ENCODE measurements around the gene PNKP.

PNKP gene

GRCh38 chr19:49876422-49877019 lies 9.1 kb upstream of the PNKP start:
- peak; percentile 98 for DNase-seq (ENCODE audit: low read depth)

GRCh38 chr19:49875857-49876421 lies 8.6 kb upstream of the PNKP start:
- peak; percentile 71 for DNase-seq (ENCODE audit: low read depth)

GRCh38 chr19:49875177-49875576 lies 7.8 kb upstream of the PNKP start:
- DNase-seq (ENCODE audit: low read depth): no peak

- no peak for DNase-seq (ENCODE audit: low read depth)
Measured at GRCh38 chr19:49874503-49875157, 7.3 kb upstream of the PNKP start.

GRCh38 chr19:49873834-49874233 lies 6.5 kb upstream of the PNKP start:
- no peak for DNase-seq (ENCODE audit: low read depth)

- DNase-seq (ENCODE audit: low read depth): no peak
Measured at GRCh38 chr19:49873129-49873521, 5.7 kb upstream of the PNKP start.

GRCh38 chr19:49872245-49873128 lies 5.1 kb upstream of the PNKP start:
- DNase-seq (ENCODE audit: low read depth): no peak

- DNase-seq (ENCODE audit: low read depth): peak; percentile 64
Measured at GRCh38 chr19:49871349-49871985, 4.1 kb upstream of the PNKP start.

GRCh38 chr19:49870309-49870901 lies 3.0 kb upstream of the PNKP start:
- no peak for DNase-seq (ENCODE audit: low read depth)

- DNase-seq (ENCODE audit: low read depth): peak; percentile 100
Measured at GRCh38 chr19:49869484-49870308, 2.3 kb upstream of the PNKP start.

GRCh38 chr19:49869009-49869483 lies 1.7 kb upstream of the PNKP start:
- no peak for DNase-seq (ENCODE audit: low read depth)

- DNase-seq (ENCODE audit: low read depth): no peak
Measured at GRCh38 chr19:49864890-49865289, 2.5 kb downstream of the PNKP start.

- no peak for DNase-seq (ENCODE audit: low read depth)
Measured at GRCh38 chr19:49863935-49864320, 3.4 kb downstream of the PNKP start.

GRCh38 chr19:49863254-49863934 lies 4.0 kb downstream of the PNKP start:
- DNase-seq (ENCODE audit: low read depth): no peak

- no peak for DNase-seq (ENCODE audit: low read depth)
Measured at GRCh38 chr19:49862391-49863253, 4.8 kb downstream of the PNKP start.

- DNase-seq (ENCODE audit: low read depth): no peak
Measured at GRCh38 chr19:49861541-49862378, 5.6 kb downstream of the PNKP start.

GRCh38 chr19:49861107-49861506 lies 6.3 kb downstream of the PNKP start:
- no peak for DNase-seq (ENCODE audit: low read depth)
